Prostate gland (tissue), 2 donors: Measurements from ENCODE around the gene GAL3ST3.

Experiments used
- POLR2A ChIP-seq: fragments of 450-650 bp; IDR thresholded peaks from one replicate; pipeline ENCODE4 v1.6.1; 2016; ENCODE audit warnings: antibody characterized with exemption, mild to moderate bottlenecking
- POLR2AphosphoS5 ChIP-seq: sonication (generic); formaldehyde crosslinking; IDR thresholded peaks from one replicate; pipeline ENCODE4 v1.6.1; 2017; ENCODE audit warnings: antibody characterized with exemption
- TF ChIP-seq, protein P1 (sequence below), 4 experiments: fragments of 200-600 bp in 2 of 4; fragments of 450-650 bp in 2 of 4; sonication (generic) in 2 of 4; IDR thresholded peaks; 1 replicate in 3 of 4; 2 replicates in 1 of 4; pipeline ENCODE4 v1.5.1; 2016 to 2019; ENCODE audit warnings: antibody characterized with exemption in 4 of 4, mild to moderate bottlenecking in 2 of 4, moderate library complexity in 2 of 4

DNA sequence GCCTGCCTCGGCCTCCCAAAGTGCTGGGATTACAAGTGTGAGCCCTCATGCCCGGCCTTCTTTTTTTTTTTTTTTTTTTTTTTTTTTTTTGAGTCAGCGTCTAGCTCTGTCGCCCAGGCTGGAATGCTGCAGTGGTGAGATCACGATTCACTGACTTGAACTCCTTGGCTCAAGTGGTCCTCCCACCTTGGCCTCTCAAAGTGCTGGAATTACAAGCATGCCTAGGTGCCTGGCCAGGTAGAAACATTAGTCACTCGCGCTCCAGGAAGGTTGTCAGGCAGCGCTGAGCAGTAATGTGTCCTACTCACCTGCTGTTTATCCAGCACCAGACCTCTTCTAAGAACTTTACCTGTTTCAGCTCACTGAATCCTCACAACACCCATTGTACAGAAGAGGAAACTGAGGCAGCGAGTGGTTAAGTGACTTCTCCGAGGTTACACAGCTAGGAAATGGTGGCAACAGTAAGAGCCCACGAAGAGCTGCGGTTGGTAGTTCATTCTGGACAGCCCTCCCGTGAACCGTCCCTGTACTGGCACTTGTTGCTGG lies 37.6 kb downstream of the GAL3ST3 start:
- no peak for TF ChIP-seq POLR2A
- TF ChIP-seq, protein P1, sequence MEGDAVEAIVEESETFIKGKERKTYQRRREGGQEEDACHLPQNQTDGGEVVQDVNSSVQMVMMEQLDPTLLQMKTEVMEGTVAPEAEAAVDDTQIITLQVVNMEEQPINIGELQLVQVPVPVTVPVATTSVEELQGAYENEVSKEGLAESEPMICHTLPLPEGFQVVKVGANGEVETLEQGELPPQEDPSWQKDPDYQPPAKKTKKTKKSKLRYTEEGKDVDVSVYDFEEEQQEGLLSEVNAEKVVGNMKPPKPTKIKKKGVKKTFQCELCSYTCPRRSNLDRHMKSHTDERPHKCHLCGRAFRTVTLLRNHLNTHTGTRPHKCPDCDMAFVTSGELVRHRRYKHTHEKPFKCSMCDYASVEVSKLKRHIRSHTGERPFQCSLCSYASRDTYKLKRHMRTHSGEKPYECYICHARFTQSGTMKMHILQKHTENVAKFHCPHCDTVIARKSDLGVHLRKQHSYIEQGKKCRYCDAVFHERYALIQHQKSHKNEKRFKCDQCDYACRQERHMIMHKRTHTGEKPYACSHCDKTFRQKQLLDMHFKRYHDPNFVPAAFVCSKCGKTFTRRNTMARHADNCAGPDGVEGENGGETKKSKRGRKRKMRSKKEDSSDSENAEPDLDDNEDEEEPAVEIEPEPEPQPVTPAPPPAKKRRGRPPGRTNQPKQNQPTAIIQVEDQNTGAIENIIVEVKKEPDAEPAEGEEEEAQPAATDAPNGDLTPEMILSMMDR (IDR thresholded peaks at IDR 0.05): no peak
- no peak for TF ChIP-seq POLR2AphosphoS5
